IPS-20b (cell line): Measurements from ENCODE around the gene KIAA0408.
"Not testable (repeated sequence)": the region's sequence is repeated elsewhere in the genome, so short reads cannot be mapped to it uniquely, and the experiment has no call there.

Source experiments
- H3K27ac ChIP-seq: one replicate; pipeline ENCODE4 v1.5.1; 2013; ENCODE audit warnings: low read length
- H3K27me3 ChIP-seq: 2 replicates; pipeline ENCODE4 v1.6.1; 2013; ENCODE audit warnings: mild to moderate bottlenecking, low read length, inconsistent platforms; ENCODE audit not compliant: insufficient read depth
- H3K36me3 ChIP-seq: 2 replicates; pipeline ENCODE4 v1.6.1; 2013; ENCODE audit warnings: low read depth, mild to moderate bottlenecking, inconsistent platforms, low read length, moderate library complexity; ENCODE audit not compliant: insufficient read depth
- H3K4me1 ChIP-seq: 2 replicates; pipeline ENCODE4 v1.6.1; 2013; ENCODE audit warnings: mild to moderate bottlenecking, control low read depth, inconsistent platforms, low read length, moderate library complexity; ENCODE audit not compliant: insufficient read depth
- H3K4me3 ChIP-seq: 2 replicates; pipeline ENCODE4 v1.5.1; 2013; ENCODE audit warnings: mild to moderate bottlenecking, low read length, inconsistent platforms
- H3K9ac ChIP-seq: 2 replicates; pipeline ENCODE4 v1.6.1; 2013; ENCODE audit warnings: low read depth, mild to moderate bottlenecking, inconsistent platforms, low read length, moderate library complexity
- H3K9me3 ChIP-seq: 2 replicates; pipeline ENCODE4 v1.6.1; 2013; ENCODE audit warnings: mild to moderate bottlenecking, low read depth, low read length, inconsistent platforms; ENCODE audit not compliant: insufficient read depth

The KIAA0408 gene

DNA sequence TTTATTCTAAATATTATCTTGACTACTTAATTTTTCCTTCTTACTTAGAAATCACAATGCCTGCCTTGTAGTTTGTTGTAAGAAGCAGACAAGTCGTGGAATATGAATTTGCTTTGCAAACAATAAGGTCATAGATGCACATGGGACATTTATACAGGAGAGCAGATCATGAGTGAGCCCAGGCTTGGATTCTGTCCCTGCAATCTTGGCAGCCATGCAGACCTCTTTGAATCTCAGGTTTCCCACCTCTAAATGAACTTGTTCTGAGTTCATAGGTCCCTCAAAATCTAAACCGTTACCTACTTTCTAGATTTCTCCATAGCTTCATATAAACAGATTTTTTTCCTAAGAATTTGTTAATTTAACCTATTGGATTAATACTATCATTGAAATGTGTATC, 19.5 kb downstream of the KIAA0408 start:
- no peaks in the 10 kb centered on the region for H3K9me3 ChIP-seq
- no peak overlapping the region for H3K9ac ChIP-seq
- H3K27ac ChIP-seq = no peak overlapping the region
- H3K27me3 ChIP-seq = no peaks in the 10 kb centered on the region
- peaks cover 21% of the 10 kb centered on the region; the same call in 1 of the 2 replicates for H3K36me3 ChIP-seq
- H3K4me1 ChIP-seq = no peaks in the 10 kb centered on the region
- H3K4me3 ChIP-seq = no peak overlapping the region

DNA sequence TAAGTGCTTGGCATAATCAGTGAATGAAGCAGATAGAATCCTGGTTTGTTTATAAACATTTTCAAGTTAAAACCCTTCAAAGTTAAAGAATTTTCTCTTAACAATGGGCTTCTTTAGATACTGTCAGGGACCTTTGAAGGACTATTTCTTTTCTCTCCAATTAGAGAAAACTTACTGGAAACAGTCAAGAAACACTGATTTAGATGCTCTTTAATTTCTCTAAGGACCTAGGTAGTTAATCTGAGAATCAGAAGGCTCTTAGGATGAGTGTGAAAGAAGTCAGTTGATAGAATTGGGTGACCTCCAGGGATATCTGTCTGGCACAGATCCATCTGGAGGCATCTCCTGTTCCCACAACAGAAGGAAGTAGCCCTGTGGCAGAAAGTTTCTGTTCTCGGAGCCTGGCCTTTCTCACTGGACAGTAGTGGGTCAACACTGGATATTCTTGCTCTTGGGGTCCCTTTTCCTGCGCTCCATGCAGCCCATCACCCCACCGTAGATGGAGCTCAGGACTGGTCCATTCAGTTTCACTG, 22.5 kb downstream of the KIAA0408 start:
- Histone ChIP-seq H3K9ac (no peak overlapping the region), H3K4me3 (no peak overlapping the region), H3K36me3 (no peaks in the 10 kb centered on the region), H3K9me3 (no peaks in the 10 kb centered on the region), H3K27me3 (no peaks in the 10 kb centered on the region), H3K4me1 (no peaks in the 10 kb centered on the region), H3K27ac (no peak overlapping the region)

DNA sequence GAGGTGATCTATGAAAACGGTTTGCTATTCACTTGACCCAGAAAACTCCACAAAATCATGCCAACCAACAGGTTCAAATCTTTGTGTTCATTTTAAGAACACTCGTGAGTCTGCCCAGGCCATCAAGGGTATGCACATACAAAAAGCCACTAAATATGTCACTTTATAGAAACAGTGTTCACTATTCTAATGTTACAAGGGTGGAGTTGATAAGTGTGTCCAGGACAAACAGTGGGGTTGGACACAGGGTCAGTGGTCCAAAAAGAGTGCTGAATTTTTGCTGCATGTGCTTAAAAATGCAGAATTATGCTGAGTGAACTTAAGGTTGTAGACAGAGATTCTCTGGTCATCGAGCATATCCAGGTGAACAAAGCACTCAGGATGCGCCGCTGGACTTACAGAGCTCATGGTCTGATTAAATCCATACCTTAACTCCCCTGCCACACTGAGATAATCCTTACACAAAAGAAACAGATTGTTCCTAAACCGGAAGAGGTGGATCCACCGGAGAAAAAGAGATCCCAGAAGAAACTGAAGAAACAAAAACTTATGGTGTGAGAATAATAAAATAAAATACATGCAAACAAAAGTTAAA, 23.5 kb downstream of the KIAA0408 start:
- Histone ChIP-seq H3K27me3 (no peaks in the 10 kb centered on the region), H3K4me3 (no peak overlapping the region), H3K9ac (no peak overlapping the region), H3K9me3 (no peaks in the 10 kb centered on the region), H3K4me1 (no peaks in the 10 kb centered on the region), H3K27ac (no peak overlapping the region), H3K36me3 (no peaks in the 10 kb centered on the region)

DNA sequence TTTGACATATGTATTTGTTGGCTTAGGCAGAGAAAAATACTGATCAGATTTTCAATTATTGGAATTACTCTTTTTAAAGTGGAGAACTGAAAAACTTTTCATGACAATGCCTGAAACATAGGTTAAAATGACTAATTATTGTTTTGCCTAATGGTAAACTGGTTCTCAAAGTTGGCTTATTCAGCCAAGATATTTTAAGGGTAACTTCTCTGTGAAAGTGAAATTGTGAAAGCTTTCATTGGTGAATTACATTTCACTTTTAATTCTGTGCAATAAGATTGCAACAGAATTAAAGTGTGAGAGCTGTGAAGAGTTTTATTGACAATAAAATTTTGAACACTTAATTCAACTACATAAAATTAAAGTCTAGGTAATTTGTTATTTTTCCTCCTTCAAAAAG, 24.5 kb downstream of the KIAA0408 start:
- no peak overlapping the region for H3K4me3 ChIP-seq
- H3K27ac ChIP-seq = no peak overlapping the region
- H3K27me3 ChIP-seq = no peaks in the 10 kb centered on the region
- H3K9ac ChIP-seq = no peak overlapping the region
- H3K9me3 ChIP-seq = no peaks in the 10 kb centered on the region
- no peaks in the 10 kb centered on the region for H3K36me3 ChIP-seq
- H3K4me1 ChIP-seq = no peaks in the 10 kb centered on the region

DNA sequence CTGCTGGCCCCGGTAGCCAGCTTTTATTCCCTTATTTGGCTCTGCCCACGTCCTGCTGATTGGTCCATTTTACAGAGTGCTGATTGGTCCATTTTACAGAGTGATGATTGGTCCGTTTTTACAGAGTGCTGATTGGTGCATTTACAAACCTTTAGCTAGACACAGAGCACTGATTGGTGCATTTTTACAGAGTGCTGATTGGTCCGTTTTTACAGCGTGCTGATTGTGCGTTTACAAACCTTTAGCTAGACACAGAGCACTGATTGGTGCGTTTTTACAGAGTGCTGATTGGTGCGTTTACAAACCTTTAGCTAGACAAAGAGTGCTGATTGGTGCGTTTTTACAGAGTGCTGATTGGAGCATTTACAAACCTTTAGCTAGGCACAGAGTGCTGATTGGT, 30.6 kb downstream of the KIAA0408 start:
- not testable (repeated sequence) for H3K36me3 ChIP-seq, H3K9ac ChIP-seq, H3K27ac ChIP-seq, H3K9me3 ChIP-seq, H3K4me1 ChIP-seq, H3K27me3 ChIP-seq, H3K4me3 ChIP-seq

DNA sequence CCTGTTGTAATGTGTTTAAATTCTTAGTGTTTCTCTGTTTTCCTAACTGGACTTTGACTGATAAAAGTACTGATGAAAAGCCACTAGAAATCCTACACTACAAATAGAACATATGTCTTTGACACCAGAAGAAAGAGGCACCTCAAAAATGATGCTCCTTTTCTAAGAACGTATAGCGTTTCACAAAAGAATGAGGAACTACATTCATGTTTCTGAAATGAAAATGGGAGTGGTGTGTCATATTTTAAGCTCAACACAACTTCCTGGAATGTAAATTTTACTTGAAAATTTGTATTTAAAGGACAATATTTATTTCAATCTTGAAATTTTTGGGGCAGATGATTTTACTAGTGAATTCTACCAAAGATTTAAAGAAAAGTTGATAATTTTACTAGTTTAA, 35.3 kb downstream of the KIAA0408 start:
- Histone ChIP-seq H3K27me3 (no peaks in the 10 kb centered on the region), H3K4me3 (no peak overlapping the region), H3K9ac (no peak overlapping the region), H3K27ac (no peak overlapping the region), H3K36me3 (peaks cover 5% of the 10 kb centered on the region; the same call in 1 of the 2 replicates), H3K9me3 (no peaks in the 10 kb centered on the region), H3K4me1 (peaks cover 8% of the 10 kb centered on the region)

DNA sequence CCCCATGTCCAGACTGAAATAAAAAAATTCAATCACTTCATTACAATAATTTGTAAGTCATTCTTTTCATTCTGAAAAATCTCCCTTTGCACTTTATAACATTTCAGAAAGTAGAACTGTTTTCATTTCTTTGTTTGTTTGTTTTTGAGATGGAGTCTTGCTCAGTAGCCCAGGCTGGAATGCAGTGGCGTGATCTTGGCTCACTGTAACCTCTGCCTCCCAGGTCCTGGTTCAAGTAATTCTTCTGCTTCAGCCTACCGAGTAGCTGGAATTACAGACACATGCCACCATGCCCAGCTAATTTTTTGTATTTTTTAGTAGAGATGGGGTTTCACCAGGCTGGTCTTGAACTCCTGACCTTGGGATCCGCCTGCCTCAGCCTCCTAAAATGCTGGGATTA, 38.0 kb downstream of the KIAA0408 start:
- not testable (repeated sequence) for H3K4me1 ChIP-seq, H3K9me3 ChIP-seq, H3K36me3 ChIP-seq, H3K27ac ChIP-seq, H3K9ac ChIP-seq, H3K27me3 ChIP-seq, H3K4me3 ChIP-seq

DNA sequence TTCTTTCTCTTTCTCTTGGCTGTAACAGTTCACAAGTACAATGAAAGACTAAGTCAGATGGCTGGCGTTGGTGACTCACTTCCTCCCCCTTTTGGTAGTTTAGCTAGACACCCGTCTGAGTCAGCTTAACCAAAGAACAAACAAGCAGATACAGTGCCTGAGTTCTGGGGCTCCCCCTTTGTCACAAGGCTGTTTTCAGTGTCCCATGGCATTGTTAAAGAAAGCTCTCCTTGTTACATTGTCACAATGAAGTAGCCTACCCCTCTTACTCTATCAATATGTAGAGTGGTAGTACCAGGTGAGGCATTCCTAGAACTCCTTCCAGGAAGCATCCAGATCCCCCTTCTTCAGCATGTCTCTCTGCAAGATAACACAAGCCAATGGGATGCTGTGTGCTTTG, 38.6 kb downstream of the KIAA0408 start:
- Histone ChIP-seq H3K27me3 (no peaks in the 10 kb centered on the region), H3K9me3 (no peaks in the 10 kb centered on the region), H3K4me3 (no peak overlapping the region), H3K9ac (no peak overlapping the region), H3K27ac (no peak overlapping the region), H3K36me3 (no peaks in the 10 kb centered on the region), H3K4me1 (peaks cover 8% of the 10 kb centered on the region)

DNA sequence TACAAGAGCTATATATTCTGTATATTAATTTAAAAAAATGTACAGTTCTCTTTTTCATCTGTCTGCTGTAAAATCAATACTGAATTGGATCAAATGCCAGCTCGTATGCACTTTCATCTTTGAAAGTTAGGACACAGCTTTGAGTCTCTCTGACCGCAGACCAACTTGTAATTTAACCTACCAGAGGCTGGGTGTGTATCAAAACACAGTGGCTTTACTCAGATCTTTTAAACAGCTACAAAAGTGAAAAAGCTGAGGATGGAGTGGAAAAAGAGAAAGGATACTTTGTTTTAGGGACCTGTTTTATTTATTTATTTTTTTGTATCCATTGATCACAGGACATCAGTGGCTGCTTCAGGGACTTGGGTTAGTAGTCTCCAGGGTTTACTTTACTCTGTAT, 44.1 kb downstream of the KIAA0408 start:
- no peaks in the 10 kb centered on the region for H3K36me3 ChIP-seq
- H3K27ac ChIP-seq = no peak overlapping the region

DNA sequence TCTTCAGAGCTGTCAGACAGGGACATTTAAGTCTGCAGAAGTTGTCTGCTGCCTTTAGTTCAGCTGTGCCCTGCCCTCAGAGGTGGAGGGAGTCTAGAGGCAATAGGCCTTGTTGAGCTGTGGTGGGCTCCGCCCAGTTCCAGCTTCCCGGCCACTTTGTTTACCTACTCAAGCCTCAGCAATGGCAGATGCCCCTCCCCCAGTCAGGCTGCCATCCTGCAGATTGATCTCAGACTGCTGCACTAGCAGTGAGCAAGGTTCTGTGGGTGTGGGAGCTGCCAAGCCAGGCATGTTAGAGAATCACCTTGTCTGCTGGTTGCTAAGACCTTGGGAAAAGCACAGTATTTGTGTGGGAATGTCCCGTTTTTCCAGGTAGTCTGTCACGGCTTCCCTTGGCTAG, 46.1 kb downstream of the KIAA0408 start:
- H3K27me3 ChIP-seq, H3K36me3 ChIP-seq, H3K4me3 ChIP-seq, H3K27ac ChIP-seq, H3K4me1 ChIP-seq, H3K9me3 ChIP-seq, H3K9ac ChIP-seq: not testable (repeated sequence)

More for the DNA sequence above, 44.1 kb downstream of the KIAA0408 start:
- Histone ChIP-seq H3K4me3 (no peak overlapping the region), H3K27me3 (no peaks in the 10 kb centered on the region), H3K9ac (no peak overlapping the region), H3K4me1 (peaks cover 3% of the 10 kb centered on the region; the same call in 1 of the 2 replicates), H3K9me3 (peaks cover 5% of the 10 kb centered on the region; the same call in 1 of the 2 replicates)

DNA sequence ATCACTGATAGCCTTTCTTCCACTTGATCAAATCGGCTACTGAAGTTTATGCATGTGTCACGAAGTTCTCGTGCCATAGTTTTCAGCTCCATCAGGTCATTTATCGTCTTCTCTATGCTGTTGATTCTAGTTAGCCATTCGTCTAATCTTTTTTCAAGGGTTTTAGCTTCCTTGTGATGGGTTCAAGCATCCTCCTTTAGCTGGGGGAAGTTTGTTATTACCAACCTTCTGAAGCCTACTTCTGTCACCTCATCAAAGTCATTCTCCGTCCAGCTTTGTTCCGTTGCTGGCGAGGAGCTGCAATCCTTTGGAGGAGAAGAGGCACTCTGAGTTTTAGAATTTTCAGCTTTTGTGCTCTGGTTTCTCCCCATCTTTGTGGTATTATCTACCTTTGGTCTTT, 47.2 kb downstream of the KIAA0408 start:
- not testable (repeated sequence) for H3K9ac ChIP-seq, H3K36me3 ChIP-seq, H3K9me3 ChIP-seq, H3K4me3 ChIP-seq, H3K27ac ChIP-seq, H3K27me3 ChIP-seq, H3K4me1 ChIP-seq
